GM23338 (cell line): ENCODE measurements around the gene TNFAIP8L3. TPM values are rescaled to one million over a fixed set of nuclear protein-coding genes. Genes with fewer than 3 reads are reported as not detected.

Experiments
- ATAC-seq: fragments of 200-7000 bp; cut with Tn5 transposase; 3 replicates; pipeline ENCODE4 v1.9.1; 2020
- DNase-seq: peaks from one replicate; pipeline ENCODE4 v3.0.0-alpha.2; 2015; ENCODE audit warnings: low spot score
- H2AFZ ChIP-seq: fragments of 200-600 bp; sonication (generic); 2 replicates; pipeline ENCODE4 v1.8.0; 2016; ENCODE audit warnings: antibody characterized with exemption, mild to moderate bottlenecking, moderate library complexity
- H3F3A ChIP-seq: fragments of 200-600 bp; sonication (generic); replicated peaks from 2 replicates; pipeline ENCODE4 v1.8.0; 2017; ENCODE audit warnings: antibody characterized with exemption, mixed run types, low read depth
- H3K27ac ChIP-seq: fragments of 200-600 bp; sonication (generic); 2 replicates; pipeline ENCODE4 v1.6.1; 2016; ENCODE audit warnings: low read depth
- H3K27me3 ChIP-seq: fragments of 200-600 bp; sonication (generic); 2 replicates; pipeline ENCODE4 v1.8.0; 2016; ENCODE audit warnings: mild to moderate bottlenecking, mixed run types, moderate library complexity; ENCODE audit not compliant: insufficient read depth
- H3K36me3 ChIP-seq: fragments of 200-600 bp; sonication (generic); 2 replicates; pipeline ENCODE4 v1.8.0; 2016; ENCODE audit warnings: mild to moderate bottlenecking; ENCODE audit not compliant: insufficient read depth
- H3K4me1 ChIP-seq: fragments of 200-600 bp; sonication (generic); 2 replicates; pipeline ENCODE4 v1.8.0; 2016; ENCODE audit warnings: mild to moderate bottlenecking, moderate library complexity; ENCODE audit not compliant: insufficient read depth
- H3K4me2 ChIP-seq: fragments of 200-600 bp; sonication (generic); 2 replicates; pipeline ENCODE4 v1.7.1; 2017; ENCODE audit warnings: mixed run types
- H3K4me3 ChIP-seq: fragments of 200-600 bp; sonication (generic); 2 replicates; pipeline ENCODE4 v1.6.1; 2016; ENCODE audit warnings: mixed run types
- H3K79me2 ChIP-seq: fragments of 200-600 bp; sonication (generic); replicated peaks from 2 replicates; pipeline ENCODE4 v1.8.0; 2017; ENCODE audit warnings: mild to moderate bottlenecking; ENCODE audit not compliant: insufficient read depth
- H3K9me2 ChIP-seq: fragments of 200-600 bp; sonication (generic); 2 replicates; pipeline ENCODE4 v1.8.0; 2017; ENCODE audit not compliant: insufficient read depth
- H4K20me1 ChIP-seq: fragments of 200-600 bp; sonication (generic); replicated peaks from 2 replicates; pipeline ENCODE4 v1.8.0; 2017; ENCODE audit warnings: mild to moderate bottlenecking; ENCODE audit not compliant: insufficient read depth
- H3K27ac Mint-ChIP-seq: 2 replicates; pipeline ENCODE4 v1.8.0; 2020; ENCODE audit warnings: inconsistent platforms, mild to moderate bottlenecking, moderate library complexity, mixed read lengths
- H3K27me3 Mint-ChIP-seq: 3 replicates; pipeline ENCODE4 v1.8.0; 2022; ENCODE audit warnings: low read depth, mild to moderate bottlenecking, moderate library complexity, mixed read lengths, inconsistent platforms; ENCODE audit not compliant: insufficient read depth, poor library complexity
- H3K36me3 Mint-ChIP-seq: 3 replicates; pipeline ENCODE4 v1.8.0; 2021; ENCODE audit warnings: low read depth, mild to moderate bottlenecking, inconsistent platforms, moderate library complexity, mixed read lengths
- H3K4me1 Mint-ChIP-seq: 3 replicates; pipeline ENCODE4 v1.8.0; 2020; ENCODE audit warnings: mild to moderate bottlenecking, inconsistent platforms, mixed read lengths
- H3K4me3 Mint-ChIP-seq: 3 replicates; pipeline ENCODE4 v1.8.0; 2021; ENCODE audit warnings: moderate library complexity, mild to moderate bottlenecking, inconsistent platforms, mixed read lengths
- H3K9me3 Mint-ChIP-seq: 3 replicates; pipeline ENCODE4 v1.8.0; 2020; ENCODE audit warnings: moderate library complexity, mild to moderate bottlenecking, inconsistent platforms, mixed read lengths
- CREB1 ChIP-seq: fragments of 250-450 bp; sonication (Bioruptor Pico); IDR thresholded peaks from 2 replicates; pipeline ENCODE4 v1.5.0; 2020; ENCODE audit warnings: low read depth, mild to moderate bottlenecking, moderate library complexity
- EZH2 ChIP-seq: fragments of 200-600 bp; sonication (generic); IDR thresholded peaks from one replicate; pipeline ENCODE4 v1.8.0; 2017; ENCODE audit warnings: antibody characterized with exemption, mild to moderate bottlenecking, low read depth; ENCODE audit not compliant: unreplicated experiment
- EZH2phosphoT487 ChIP-seq: fragments of 200-600 bp; sonication (generic); IDR thresholded peaks from one replicate; pipeline ENCODE4 v1.8.1; 2018; ENCODE audit warnings: antibody characterized with exemption; ENCODE audit not compliant: unreplicated experiment
- JUNB ChIP-seq: IDR thresholded peaks from one replicate; pipeline ENCODE4 v1.6.1; 2016; ENCODE audit warnings: antibody characterized with exemption; ENCODE audit not compliant: unreplicated experiment
- NANOG ChIP-seq: IDR thresholded peaks from 2 replicates; pipeline ENCODE4 v1.6.1; 2016; ENCODE audit warnings: antibody characterized with exemption, borderline replicate concordance
- POLR2AphosphoS5 ChIP-seq: IDR thresholded peaks from 2 replicates; pipeline ENCODE4 v1.6.1; 2016; ENCODE audit warnings: antibody characterized with exemption, low read depth
- STAT1 ChIP-seq: IDR thresholded peaks from one replicate; pipeline ENCODE4 v1.6.1; 2016; ENCODE audit warnings: antibody characterized with exemption; ENCODE audit not compliant: unreplicated experiment
- ZNF114 ChIP-seq: fragments of 250-450 bp; sonication (Bioruptor Pico); IDR thresholded peaks from 2 replicates; pipeline ENCODE4 v1.5.0; 2020; ENCODE audit warnings: mild to moderate bottlenecking, moderate library complexity
- ZNF331 ChIP-seq: fragments of 250-450 bp; sonication (Bioruptor Pico); IDR thresholded peaks from 2 replicates; pipeline ENCODE4 v1.5.0; 2020; ENCODE audit warnings: low read depth, mild to moderate bottlenecking, moderate library complexity
- polyA plus RNA-seq: library from polyadenylated mRNA; unstranded; fragments of >200 nt; fragmentation: Nextera tagmentation; extraction: Ambion mirVana; gene quantifications from 2 replicates; pipeline ENCODE4 v1.2.1, GENCODE V29; 2016
- total RNA-seq: library from RNA; depleted of rRNA; stranded (reverse); fragments of >200 nt; shearing (Covaris generic); gene quantifications from 2 replicates; pipeline ENCODE4 v1.2.3, GENCODE V29; 2014
- TF ChIP-seq, protein P1 (sequence below): fragments of 250-450 bp; sonication (Bioruptor Pico); IDR thresholded peaks from 2 replicates; pipeline ENCODE4 v1.5.0; 2020; ENCODE audit warnings: mild to moderate bottlenecking, moderate library complexity
- TF ChIP-seq, protein P2 (sequence below): IDR thresholded peaks from 2 replicates; pipeline ENCODE4 v1.6.1; 2016; ENCODE audit warnings: antibody characterized with exemption
- TF ChIP-seq, protein P3 (sequence below): IDR thresholded peaks from one replicate; pipeline ENCODE4 v1.6.1; 2018; ENCODE audit warnings: antibody characterized with exemption; ENCODE audit not compliant: unreplicated experiment
- TF ChIP-seq, protein P4 (sequence below), 2 experiments: fragments of 200-600 bp in 1 of 2; sonication (generic) in 1 of 2; conservative IDR thresholded peaks; 2 replicates each; pipeline versions ENCODE4 v1.5.1 to v1.6.1; 2016 to 2017; ENCODE audit warnings: antibody characterized with exemption in 2 of 2, low read depth in 2 of 2, mild to moderate bottlenecking in 2 of 2, moderate library complexity in 1 of 2

The TNFAIP8L3 gene
- total and polyA plus RNA-seq, 2 experiments from 2014 or later: 0.23 to 0.31 TPM

DNA sequence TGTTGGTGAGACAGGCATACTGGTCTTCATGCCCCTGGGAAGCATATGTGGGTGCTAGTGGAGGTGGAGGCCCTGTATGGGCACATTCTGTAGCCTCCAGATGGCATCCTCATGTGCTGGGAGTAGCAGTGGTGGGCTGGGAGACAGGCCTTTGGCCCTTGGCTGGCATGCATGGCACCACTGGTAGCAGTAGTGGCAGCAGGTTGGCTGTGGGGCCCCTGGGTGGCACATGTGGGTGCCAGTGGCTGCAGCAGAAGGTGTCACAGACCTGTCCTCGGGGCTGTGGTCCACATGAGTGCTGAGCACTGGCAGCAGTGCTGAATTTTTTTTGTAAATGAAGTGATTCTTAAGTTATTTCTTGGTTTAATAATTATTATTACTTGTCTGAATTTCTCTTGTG, 71.2 kb downstream of the TNFAIP8L3 start:
- Mint-ChIP-seq H3K27me3 (peaks cover 2% of the 10 kb centered on the region), H3K9me3 (peaks cover 14% of the 10 kb centered on the region; the same call in 1 of the 3 replicates), H3K36me3 (peaks cover 4% of the 10 kb centered on the region; the same call in 1 of the 3 replicates), H3K4me1 (no peaks in the 10 kb centered on the region), H3K27ac (no peak overlapping the region), H3K4me3 (no peak overlapping the region)
- no peak overlapping the region for H3K4me2 ChIP-seq
- H4K20me1 ChIP-seq: no peaks in the 10 kb centered on the region
- no peaks in the 10 kb centered on the region for H3K4me1 ChIP-seq
- H3K27me3 ChIP-seq: no peaks in the 10 kb centered on the region
- no peaks in the 10 kb centered on the region for H3F3A ChIP-seq
- H3K9me2 ChIP-seq: no peaks in the 10 kb centered on the region
- H3K4me3 ChIP-seq: no peak overlapping the region
- no peak for TF ChIP-seq STAT1
- TF ChIP-seq ZNF331 (CRISPR knock-in tag): no peak
- TF ChIP-seq NANOG: no peak
- TF ChIP-seq, protein P1, sequence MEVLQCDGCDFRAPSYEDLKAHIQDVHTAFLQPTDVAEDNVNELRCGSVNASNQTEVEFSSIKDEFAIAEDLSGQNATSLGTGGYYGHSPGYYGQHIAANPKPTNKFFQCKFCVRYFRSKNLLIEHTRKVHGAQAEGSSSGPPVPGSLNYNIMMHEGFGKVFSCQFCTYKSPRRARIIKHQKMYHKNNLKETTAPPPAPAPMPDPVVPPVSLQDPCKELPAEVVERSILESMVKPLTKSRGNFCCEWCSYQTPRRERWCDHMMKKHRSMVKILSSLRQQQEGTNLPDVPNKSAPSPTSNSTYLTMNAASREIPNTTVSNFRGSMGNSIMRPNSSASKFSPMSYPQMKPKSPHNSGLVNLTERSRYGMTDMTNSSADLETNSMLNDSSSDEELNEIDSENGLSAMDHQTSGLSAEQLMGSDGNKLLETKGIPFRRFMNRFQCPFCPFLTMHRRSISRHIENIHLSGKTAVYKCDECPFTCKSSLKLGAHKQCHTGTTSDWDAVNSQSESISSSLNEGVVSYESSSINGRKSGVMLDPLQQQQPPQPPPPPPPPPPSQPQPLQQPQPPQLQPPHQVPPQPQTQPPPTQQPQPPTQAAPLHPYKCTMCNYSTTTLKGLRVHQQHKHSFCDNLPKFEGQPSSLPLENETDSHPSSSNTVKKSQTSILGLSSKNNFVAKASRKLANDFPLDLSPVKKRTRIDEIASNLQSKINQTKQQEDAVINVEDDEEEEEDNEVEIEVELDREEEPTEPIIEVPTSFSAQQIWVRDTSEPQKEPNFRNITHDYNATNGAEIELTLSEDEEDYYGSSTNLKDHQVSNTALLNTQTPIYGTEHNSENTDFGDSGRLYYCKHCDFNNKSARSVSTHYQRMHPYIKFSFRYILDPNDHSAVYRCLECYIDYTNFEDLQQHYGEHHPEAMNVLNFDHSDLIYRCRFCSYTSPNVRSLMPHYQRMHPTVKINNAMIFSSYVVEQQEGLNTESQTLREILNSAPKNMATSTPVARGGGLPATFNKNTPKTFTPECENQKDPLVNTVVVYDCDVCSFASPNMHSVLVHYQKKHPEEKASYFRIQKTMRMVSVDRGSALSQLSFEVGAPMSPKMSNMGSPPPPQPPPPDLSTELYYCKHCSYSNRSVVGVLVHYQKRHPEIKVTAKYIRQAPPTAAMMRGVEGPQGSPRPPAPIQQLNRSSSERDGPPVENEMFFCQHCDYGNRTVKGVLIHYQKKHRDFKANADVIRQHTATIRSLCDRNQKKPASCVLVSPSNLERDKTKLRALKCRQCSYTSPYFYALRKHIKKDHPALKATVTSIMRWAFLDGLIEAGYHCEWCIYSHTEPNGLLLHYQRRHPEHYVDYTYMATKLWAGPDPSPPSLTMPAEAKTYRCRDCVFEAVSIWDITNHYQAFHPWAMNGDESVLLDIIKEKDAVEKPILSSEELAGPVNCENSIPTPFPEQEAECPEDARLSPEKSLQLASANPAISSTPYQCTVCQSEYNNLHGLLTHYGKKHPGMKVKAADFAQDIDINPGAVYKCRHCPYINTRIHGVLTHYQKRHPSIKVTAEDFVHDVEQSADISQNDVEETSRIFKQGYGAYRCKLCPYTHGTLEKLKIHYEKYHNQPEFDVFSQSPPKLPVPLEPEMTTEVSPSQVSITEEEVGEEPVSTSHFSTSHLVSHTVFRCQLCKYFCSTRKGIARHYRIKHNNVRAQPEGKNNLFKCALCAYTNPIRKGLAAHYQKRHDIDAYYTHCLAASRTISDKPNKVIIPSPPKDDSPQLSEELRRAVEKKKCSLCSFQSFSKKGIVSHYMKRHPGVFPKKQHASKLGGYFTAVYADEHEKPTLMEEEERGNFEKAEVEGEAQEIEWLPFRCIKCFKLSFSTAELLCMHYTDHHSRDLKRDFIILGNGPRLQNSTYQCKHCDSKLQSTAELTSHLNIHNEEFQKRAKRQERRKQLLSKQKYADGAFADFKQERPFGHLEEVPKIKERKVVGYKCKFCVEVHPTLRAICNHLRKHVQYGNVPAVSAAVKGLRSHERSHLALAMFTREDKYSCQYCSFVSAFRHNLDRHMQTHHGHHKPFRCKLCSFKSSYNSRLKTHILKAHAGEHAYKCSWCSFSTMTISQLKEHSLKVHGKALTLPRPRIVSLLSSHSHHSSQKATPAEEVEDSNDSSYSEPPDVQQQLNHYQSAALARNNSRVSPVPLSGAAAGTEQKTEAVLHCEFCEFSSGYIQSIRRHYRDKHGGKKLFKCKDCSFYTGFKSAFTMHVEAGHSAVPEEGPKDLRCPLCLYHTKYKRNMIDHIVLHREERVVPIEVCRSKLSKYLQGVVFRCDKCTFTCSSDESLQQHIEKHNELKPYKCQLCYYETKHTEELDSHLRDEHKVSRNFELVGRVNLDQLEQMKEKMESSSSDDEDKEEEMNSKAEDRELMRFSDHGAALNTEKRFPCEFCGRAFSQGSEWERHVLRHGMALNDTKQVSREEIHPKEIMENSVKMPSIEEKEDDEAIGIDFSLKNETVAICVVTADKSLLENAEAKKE (CRISPR knock-in tag): no peak
- TF ChIP-seq, protein P2, sequence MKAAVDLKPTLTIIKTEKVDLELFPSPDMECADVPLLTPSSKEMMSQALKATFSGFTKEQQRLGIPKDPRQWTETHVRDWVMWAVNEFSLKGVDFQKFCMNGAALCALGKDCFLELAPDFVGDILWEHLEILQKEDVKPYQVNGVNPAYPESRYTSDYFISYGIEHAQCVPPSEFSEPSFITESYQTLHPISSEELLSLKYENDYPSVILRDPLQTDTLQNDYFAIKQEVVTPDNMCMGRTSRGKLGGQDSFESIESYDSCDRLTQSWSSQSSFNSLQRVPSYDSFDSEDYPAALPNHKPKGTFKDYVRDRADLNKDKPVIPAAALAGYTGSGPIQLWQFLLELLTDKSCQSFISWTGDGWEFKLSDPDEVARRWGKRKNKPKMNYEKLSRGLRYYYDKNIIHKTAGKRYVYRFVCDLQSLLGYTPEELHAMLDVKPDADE: no peak
- TF ChIP-seq JUNB: no peak
- no peak for TF ChIP-seq ZNF114 (CRISPR knock-in tag)
- no peak for TF ChIP-seq POLR2AphosphoS5
- TF ChIP-seq, protein P3, sequence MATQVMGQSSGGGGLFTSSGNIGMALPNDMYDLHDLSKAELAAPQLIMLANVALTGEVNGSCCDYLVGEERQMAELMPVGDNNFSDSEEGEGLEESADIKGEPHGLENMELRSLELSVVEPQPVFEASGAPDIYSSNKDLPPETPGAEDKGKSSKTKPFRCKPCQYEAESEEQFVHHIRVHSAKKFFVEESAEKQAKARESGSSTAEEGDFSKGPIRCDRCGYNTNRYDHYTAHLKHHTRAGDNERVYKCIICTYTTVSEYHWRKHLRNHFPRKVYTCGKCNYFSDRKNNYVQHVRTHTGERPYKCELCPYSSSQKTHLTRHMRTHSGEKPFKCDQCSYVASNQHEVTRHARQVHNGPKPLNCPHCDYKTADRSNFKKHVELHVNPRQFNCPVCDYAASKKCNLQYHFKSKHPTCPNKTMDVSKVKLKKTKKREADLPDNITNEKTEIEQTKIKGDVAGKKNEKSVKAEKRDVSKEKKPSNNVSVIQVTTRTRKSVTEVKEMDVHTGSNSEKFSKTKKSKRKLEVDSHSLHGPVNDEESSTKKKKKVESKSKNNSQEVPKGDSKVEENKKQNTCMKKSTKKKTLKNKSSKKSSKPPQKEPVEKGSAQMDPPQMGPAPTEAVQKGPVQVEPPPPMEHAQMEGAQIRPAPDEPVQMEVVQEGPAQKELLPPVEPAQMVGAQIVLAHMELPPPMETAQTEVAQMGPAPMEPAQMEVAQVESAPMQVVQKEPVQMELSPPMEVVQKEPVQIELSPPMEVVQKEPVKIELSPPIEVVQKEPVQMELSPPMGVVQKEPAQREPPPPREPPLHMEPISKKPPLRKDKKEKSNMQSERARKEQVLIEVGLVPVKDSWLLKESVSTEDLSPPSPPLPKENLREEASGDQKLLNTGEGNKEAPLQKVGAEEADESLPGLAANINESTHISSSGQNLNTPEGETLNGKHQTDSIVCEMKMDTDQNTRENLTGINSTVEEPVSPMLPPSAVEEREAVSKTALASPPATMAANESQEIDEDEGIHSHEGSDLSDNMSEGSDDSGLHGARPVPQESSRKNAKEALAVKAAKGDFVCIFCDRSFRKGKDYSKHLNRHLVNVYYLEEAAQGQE: no peak
- no peak for TF ChIP-seq CREB1 (CRISPR knock-in tag)
- TF ChIP-seq EZH2: no peak
- TF ChIP-seq, protein P4, sequence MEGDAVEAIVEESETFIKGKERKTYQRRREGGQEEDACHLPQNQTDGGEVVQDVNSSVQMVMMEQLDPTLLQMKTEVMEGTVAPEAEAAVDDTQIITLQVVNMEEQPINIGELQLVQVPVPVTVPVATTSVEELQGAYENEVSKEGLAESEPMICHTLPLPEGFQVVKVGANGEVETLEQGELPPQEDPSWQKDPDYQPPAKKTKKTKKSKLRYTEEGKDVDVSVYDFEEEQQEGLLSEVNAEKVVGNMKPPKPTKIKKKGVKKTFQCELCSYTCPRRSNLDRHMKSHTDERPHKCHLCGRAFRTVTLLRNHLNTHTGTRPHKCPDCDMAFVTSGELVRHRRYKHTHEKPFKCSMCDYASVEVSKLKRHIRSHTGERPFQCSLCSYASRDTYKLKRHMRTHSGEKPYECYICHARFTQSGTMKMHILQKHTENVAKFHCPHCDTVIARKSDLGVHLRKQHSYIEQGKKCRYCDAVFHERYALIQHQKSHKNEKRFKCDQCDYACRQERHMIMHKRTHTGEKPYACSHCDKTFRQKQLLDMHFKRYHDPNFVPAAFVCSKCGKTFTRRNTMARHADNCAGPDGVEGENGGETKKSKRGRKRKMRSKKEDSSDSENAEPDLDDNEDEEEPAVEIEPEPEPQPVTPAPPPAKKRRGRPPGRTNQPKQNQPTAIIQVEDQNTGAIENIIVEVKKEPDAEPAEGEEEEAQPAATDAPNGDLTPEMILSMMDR (conservative IDR thresholded peaks at IDR 0.05; ENCODE audit: low read depth in 2 of 2): no peak
- TF ChIP-seq EZH2phosphoT487: no peak
- H2AFZ ChIP-seq: no peak overlapping the region
- H3K36me3 ChIP-seq: no peaks in the 10 kb centered on the region
- no peaks in the 10 kb centered on the region for H3K79me2 ChIP-seq
- DNase-seq: no peak
- H3K27ac ChIP-seq: no peak overlapping the region
- no peak for ATAC-seq
